ENCODE measurements around the gene SRPK3. TPM values are rescaled to one million over a fixed set of nuclear protein-coding genes. Genes with fewer than 3 reads are reported as not detected.

SRPK3 gene
- polyA plus RNA-seq, 4 donors = 0.15 to 1.1 (median 0.27) TPM; not detected in 1

DNA sequence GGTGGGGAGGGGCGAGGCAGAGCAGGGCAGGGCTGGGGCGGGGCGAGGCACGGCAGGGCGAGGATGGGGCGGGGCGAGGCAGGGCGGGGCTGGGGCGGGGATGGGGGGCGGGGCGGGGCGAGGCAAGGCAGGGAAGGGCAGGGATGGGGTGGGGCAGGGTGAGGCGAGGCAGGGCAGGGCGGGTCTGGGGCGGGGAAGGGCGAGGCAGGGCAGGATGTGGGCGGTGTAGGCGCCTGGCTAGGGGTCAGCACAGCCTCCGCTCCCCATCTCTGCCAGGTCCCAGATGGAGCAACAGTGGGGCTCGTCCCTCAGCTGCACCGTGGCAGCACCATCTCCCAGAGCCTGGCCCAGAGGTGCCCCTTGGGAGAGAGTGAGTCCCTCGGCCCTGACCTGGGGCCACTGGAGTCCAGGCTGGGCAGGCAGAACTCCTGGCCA, 4.2 kb upstream of the SRPK3 start:
- DNase-seq (no peak), FAIRE-seq (no peak)
- no peak overlapping the region for H3K4me3 ChIP-seq (ENCODE audit: low read depth in 1 of 3, low read length in 3 of 3)
- H3K36me3 ChIP-seq (ENCODE audit: control insufficient read depth in 3 of 3, insufficient read depth in 2 of 3, low read depth in 1 of 3, low read length in 3 of 3) = no peaks in the 10 kb centered on the region
- 50 to 75% (median 75%) methylated on average over 1 to 14 of the region's 22 CpGs for whole genome bisulfite sequencing, 3 donors
- no peaks in the 10 kb centered on the region for H3K9me3 ChIP-seq (ENCODE audit: control insufficient read depth in 2 of 2, insufficient read depth in 1 of 2, low read depth in 1 of 2, low read length in 1 of 2)
- H3K27me3 ChIP-seq (ENCODE audit: control insufficient read depth in 3 of 3, insufficient read depth in 3 of 3, low read length in 3 of 3) = peaks cover 0 to 4% (median 0%) of the 10 kb centered on the region in 3 donors
- no peaks in the 10 kb centered on the region for H3K4me1 ChIP-seq (ENCODE audit: control insufficient read depth in 3 of 3, insufficient read depth in 2 of 3, low read depth in 1 of 3, low read length in 2 of 3)
- no peak overlapping the region for H3K27ac ChIP-seq (ENCODE audit: low read depth in 1 of 3, low read length in 2 of 3)

DNA sequence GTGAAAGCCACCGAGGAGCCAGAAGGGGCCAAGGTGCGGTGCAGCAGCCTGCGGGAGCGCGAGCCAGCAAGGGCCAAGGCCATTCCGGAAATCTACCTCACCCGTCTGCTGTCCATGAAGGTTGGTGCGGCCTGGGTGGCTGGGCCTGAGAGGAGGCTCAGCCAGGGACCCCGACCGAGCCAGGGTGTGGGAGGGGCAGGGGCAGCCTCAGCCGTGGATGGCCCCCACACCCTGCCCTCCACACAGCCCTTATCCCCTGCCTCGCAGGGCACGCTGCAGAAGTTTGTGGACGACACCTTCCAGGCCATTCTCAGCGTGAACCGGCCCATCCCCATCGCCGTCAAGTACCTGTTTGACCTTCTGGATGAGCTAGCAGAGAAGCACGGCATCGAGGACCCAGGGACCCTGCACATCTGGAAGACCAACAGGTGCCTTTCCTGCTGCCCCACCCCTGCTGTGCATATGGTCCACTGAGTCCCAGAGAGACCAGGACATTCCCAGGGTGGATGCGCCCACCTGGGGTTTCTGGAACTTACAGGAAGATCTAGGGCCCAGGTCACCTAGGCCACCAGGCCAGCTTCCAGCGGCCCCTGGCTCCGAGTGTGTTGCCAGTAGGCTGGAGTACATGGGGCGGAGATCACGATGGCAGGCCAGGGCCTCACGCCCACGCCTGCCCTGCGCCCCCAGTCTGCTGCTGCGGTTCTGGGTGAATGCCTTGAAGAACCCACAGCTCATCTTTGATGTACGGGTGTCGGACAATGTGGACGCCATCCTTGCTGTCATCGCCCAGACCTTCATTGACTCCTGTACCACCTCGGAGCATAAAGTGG, 3.4 kb upstream of the SRPK3 start:
- no peaks in the 10 kb centered on the region for H3K36me3 ChIP-seq (ENCODE audit: control insufficient read depth in 3 of 3, insufficient read depth in 2 of 3, low read depth in 1 of 3, low read length in 3 of 3)
- peaks cover 0 to 4% (median 0%) of the 10 kb centered on the region in 3 donors for H3K27me3 ChIP-seq (ENCODE audit: control insufficient read depth in 3 of 3, insufficient read depth in 3 of 3, low read length in 3 of 3)
- no peak overlapping the region for H3K4me3 ChIP-seq (ENCODE audit: low read depth in 1 of 3, low read length in 3 of 3)
- WGBS, 3 donors = 71 to 82% (median 81%) methylated on average over 15 to 34 of the region's 34 CpGs
- H3K27ac ChIP-seq (ENCODE audit: low read depth in 1 of 3, low read length in 2 of 3) = no peak overlapping the region
- DNase-seq = no peak
- H3K9me3 ChIP-seq (ENCODE audit: control insufficient read depth in 2 of 2, insufficient read depth in 1 of 2, low read depth in 1 of 2, low read length in 1 of 2) = no peaks in the 10 kb centered on the region
- no peaks in the 10 kb centered on the region for H3K4me1 ChIP-seq (ENCODE audit: control insufficient read depth in 3 of 3, insufficient read depth in 2 of 3, low read depth in 1 of 3, low read length in 2 of 3)
- FAIRE-seq = no peak

DNA sequence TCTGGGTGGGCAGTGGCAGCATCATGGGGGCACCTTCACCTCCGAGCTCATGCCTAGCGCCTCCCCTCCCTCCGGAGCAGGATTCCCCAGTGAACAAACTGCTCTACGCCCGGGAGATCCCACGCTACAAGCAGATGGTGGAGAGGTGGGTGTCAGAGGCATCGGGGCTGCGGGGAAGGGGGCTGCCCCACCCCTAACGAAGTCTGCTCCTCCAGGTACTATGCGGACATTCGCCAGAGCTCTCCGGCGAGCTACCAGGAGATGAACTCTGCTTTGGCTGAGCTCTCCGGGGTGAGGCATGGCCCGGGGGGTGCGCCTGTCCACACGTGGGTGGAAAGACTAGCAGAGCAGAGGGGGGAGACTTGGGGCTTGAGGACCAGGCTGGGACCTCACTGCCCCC, 2.7 kb upstream of the SRPK3 start:
- 58 to 75% (median 61%) methylated on average over 11 to 17 of the region's 17 CpGs for WGBS, 3 donors
- H3K27ac ChIP-seq (ENCODE audit: low read depth in 1 of 3, low read length in 2 of 3) = no peak overlapping the region
- H3K4me3 ChIP-seq (ENCODE audit: low read depth in 1 of 3, low read length in 3 of 3) = no peak overlapping the region
- H3K36me3 ChIP-seq (ENCODE audit: control insufficient read depth in 3 of 3, insufficient read depth in 2 of 3, low read depth in 1 of 3, low read length in 3 of 3) = peaks cover 0 to under 1% (median 0%) of the 10 kb centered on the region in 3 donors
- DNase-seq (no peak), FAIRE-seq (no peak)
- no peaks in the 10 kb centered on the region for H3K9me3 ChIP-seq (ENCODE audit: control insufficient read depth in 2 of 2, insufficient read depth in 1 of 2, low read depth in 1 of 2, low read length in 1 of 2)
- H3K4me1 ChIP-seq (ENCODE audit: control insufficient read depth in 3 of 3, insufficient read depth in 2 of 3, low read depth in 1 of 3, low read length in 2 of 3) = no peaks in the 10 kb centered on the region
- H3K27me3 ChIP-seq (ENCODE audit: control insufficient read depth in 3 of 3, insufficient read depth in 3 of 3, low read length in 3 of 3) = peaks cover 0 to 4% (median 0%) of the 10 kb centered on the region in 3 donors

DNA sequence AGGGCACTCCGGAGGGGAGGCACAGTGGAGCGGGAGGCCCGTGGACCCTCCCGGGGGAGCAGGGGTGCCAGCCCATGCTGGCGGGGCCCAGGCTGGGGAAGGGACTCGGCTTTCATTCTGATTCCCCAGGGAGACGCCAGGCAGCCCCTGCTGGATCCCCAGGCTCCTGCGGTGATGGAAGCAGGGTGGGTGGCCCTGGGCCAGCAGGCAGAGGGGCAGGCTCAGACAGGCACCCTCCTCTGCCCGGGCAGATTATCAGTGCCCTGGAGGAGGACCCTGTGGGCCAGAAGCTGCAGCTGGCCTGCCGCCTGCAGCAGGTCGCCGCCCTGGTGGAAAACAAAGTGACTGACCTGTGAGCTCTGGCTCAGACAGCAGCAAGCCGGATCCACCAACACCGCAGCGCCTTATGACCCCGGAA, 2.1 kb upstream of the SRPK3 start:
- 52 to 73% (median 68%) methylated on average over 10 to 16 of the region's 16 CpGs for WGBS, 3 donors
- no peak overlapping the region for H3K4me3 ChIP-seq (ENCODE audit: low read depth in 1 of 3, low read length in 3 of 3)
- peaks cover 0 to 4% (median 0%) of the 10 kb centered on the region in 3 donors for H3K27me3 ChIP-seq (ENCODE audit: control insufficient read depth in 3 of 3, insufficient read depth in 3 of 3, low read length in 3 of 3)
- H3K27ac ChIP-seq (ENCODE audit: low read depth in 1 of 3, low read length in 2 of 3) = no peak overlapping the region
- H3K4me1 ChIP-seq (ENCODE audit: control insufficient read depth in 3 of 3, insufficient read depth in 2 of 3, low read depth in 1 of 3, low read length in 2 of 3) = no peaks in the 10 kb centered on the region
- no peak for FAIRE-seq
- no peak for DNase-seq
- H3K9me3 ChIP-seq (ENCODE audit: control insufficient read depth in 2 of 2, insufficient read depth in 1 of 2, low read depth in 1 of 2, low read length in 1 of 2) = no peaks in the 10 kb centered on the region
- H3K36me3 ChIP-seq (ENCODE audit: control insufficient read depth in 3 of 3, insufficient read depth in 2 of 3, low read depth in 1 of 3, low read length in 3 of 3) = peaks cover 0 to 4% (median 0%) of the 10 kb centered on the region in 3 donors

DNA sequence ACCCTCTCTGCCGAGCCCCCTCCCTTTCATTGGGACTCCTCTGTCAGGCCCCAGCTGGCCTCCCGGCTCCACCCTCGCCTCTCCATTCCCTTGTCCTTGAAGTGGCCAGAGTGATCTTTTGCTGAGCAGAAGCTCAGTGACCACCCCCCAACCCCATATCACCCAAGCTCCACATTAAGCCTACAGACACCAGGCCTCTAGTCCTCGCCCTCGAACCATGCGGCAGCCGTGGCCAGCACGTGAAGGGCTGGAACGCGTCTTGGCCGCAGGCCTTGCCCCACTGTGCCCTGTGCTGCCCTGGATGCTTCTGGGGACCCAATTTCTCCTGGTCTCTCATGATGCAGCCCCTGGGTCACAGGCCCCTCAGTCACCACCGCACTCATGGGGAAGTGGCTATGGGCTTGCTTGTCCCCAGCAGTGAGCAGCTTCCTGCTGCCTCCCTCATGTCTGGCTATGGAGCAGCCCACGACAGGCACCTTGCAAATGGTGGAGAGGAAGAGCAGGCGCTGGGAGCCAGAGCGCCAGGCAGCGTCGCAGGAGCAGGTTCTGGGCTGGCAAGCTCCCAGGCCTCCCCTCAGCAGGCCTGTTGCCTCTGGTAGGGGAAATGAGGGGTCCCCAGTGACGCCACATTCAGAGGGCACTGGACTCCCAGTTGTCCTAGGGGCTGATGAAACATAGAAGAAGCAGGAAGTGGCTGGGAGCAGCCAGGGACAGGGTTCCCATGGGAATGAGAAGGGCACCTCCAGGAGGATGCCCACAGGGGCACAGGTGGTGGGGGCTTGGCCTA, 757 bp upstream of the SRPK3 start:
- 47 to 70% (median 57%) methylated on average over 12 to 18 of the region's 18 CpGs for WGBS, 3 donors
- no peak for FAIRE-seq
- DNase-seq = no peak
- H3K4me3 ChIP-seq (ENCODE audit: low read depth in 1 of 3, low read length in 3 of 3) = no peak overlapping the region
- no peaks in the 10 kb centered on the region for H3K9me3 ChIP-seq (ENCODE audit: control insufficient read depth in 2 of 2, insufficient read depth in 1 of 2, low read depth in 1 of 2, low read length in 1 of 2)
- no peak overlapping the region for H3K27ac ChIP-seq (ENCODE audit: low read depth in 1 of 3, low read length in 2 of 3)
- H3K36me3 ChIP-seq (ENCODE audit: control insufficient read depth in 3 of 3, insufficient read depth in 2 of 3, low read depth in 1 of 3, low read length in 3 of 3) = peaks cover 0 to 16% (median 3%) of the 10 kb centered on the region in 3 donors
- H3K27me3 ChIP-seq (ENCODE audit: control insufficient read depth in 3 of 3, insufficient read depth in 3 of 3, low read length in 3 of 3) = peaks cover 0 to 4% (median 0%) of the 10 kb centered on the region in 3 donors
- H3K4me1 ChIP-seq (ENCODE audit: control insufficient read depth in 3 of 3, insufficient read depth in 2 of 3, low read depth in 1 of 3, low read length in 2 of 3) = no peaks in the 10 kb centered on the region

DNA sequence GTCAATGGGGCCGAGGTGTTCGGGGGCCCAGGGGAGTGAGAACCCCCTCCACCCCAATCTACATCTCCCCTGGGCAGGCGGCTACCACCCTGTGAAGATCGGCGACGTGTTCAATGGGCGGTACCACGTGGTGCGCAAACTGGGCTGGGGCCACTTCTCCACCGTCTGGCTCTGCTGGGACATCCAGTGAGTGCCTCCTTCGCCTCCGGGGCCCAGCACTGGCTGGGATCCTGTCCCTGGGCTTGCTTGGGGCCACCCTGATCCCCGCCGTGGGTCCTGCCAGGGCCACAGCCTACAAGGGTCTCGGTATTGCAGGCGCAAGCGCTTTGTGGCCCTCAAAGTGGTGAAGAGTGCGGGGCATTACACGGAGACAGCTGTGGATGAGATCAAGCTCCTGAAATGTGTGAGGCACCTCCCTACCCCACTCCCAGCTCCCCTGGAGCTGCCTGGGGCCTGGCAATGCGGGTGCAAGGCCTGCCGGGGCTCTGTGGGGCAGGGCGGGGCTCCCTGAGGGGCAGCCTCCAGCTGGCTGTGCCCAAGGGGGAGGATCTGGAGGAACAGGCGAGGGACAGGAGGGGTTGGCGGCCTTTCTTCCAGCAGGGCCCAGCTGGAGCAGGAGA, 697 bp downstream of the SRPK3 start:
- peak in 1 of 2 donors; percentile 16 for DNase-seq
- 46 to 65% (median 59%) methylated on average over 10 to 24 of the region's 24 CpGs for WGBS, 3 donors
- H3K4me3 ChIP-seq (ENCODE audit: low read depth in 1 of 3, low read length in 3 of 3) = no peak overlapping the region
- H3K4me1 ChIP-seq (ENCODE audit: control insufficient read depth in 3 of 3, insufficient read depth in 2 of 3, low read depth in 1 of 3, low read length in 2 of 3) = no peaks in the 10 kb centered on the region
- H3K36me3 ChIP-seq (ENCODE audit: control insufficient read depth in 3 of 3, insufficient read depth in 2 of 3, low read depth in 1 of 3, low read length in 3 of 3) = peaks cover 2 to 30% (median 4%) of the 10 kb centered on the region in 3 donors
- peaks cover 0 to 4% (median 0%) of the 10 kb centered on the region in 3 donors for H3K27me3 ChIP-seq (ENCODE audit: control insufficient read depth in 3 of 3, insufficient read depth in 3 of 3, low read length in 3 of 3)
- H3K27ac ChIP-seq (ENCODE audit: low read depth in 1 of 3, low read length in 2 of 3) = no peak overlapping the region
- H3K9me3 ChIP-seq (ENCODE audit: control insufficient read depth in 2 of 2, insufficient read depth in 1 of 2, low read depth in 1 of 2, low read length in 1 of 2) = no peaks in the 10 kb centered on the region
- no peak for FAIRE-seq

DNA sequence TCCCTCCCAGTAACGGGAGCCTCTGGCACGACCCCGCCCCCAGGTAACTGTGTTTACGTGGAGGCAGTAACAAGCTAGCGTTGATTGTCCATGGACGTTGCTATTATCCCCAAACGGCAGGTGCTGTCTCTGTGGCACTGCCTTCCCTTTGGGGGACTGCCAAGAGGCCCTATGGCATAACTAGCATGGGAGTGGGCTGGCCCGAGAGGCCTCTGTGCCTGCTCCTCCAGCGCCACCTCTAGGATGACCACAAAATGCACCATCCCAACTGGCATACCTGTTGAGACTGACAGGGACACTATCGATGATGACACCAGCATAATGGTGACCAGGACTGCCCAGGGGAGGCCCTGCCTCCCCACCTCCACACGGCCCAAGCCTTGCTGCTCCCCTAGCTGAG, 1.5 kb downstream of the SRPK3 start:
- 27 to 61% (median 59%) methylated on average over 8 to 11 of the region's 11 CpGs for WGBS, 3 donors
- no peak overlapping the region for H3K4me3 ChIP-seq (ENCODE audit: low read depth in 1 of 3, low read length in 3 of 3)
- no peak overlapping the region for H3K27ac ChIP-seq (ENCODE audit: low read depth in 1 of 3, low read length in 2 of 3)
- no peaks in the 10 kb centered on the region for H3K4me1 ChIP-seq (ENCODE audit: control insufficient read depth in 3 of 3, insufficient read depth in 2 of 3, low read depth in 1 of 3, low read length in 2 of 3)
- no peak for FAIRE-seq
- H3K27me3 ChIP-seq (ENCODE audit: control insufficient read depth in 3 of 3, insufficient read depth in 3 of 3, low read length in 3 of 3) = peaks cover 0 to 4% (median 0%) of the 10 kb centered on the region in 3 donors
- peak in 1 of 2 donors; percentile 11 for DNase-seq
- no peaks in the 10 kb centered on the region for H3K9me3 ChIP-seq (ENCODE audit: control insufficient read depth in 2 of 2, insufficient read depth in 1 of 2, low read depth in 1 of 2, low read length in 1 of 2)
- H3K36me3 ChIP-seq (ENCODE audit: control insufficient read depth in 3 of 3, insufficient read depth in 2 of 3, low read depth in 1 of 3, low read length in 3 of 3) = peaks cover 2 to 38% (median 6%) of the 10 kb centered on the region in 3 donors

DNA sequence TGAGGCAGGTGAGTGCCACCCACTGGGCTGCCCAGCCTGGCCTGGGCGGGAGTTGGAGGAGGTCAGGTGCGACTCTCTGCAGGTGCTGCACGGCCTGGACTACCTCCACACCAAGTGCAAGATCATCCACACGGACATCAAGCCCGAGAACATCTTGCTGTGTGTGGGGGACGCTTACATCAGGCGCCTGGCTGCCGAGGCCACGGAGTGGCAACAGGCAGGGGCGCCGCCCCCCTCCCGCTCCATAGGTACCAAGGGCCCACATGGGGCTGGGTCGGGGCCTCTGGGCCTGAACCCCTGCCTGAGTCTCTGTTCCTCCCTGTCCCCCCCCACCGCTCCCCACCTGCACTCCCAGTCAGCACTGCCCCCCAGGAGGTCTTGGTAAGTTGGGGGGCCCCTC, 2.0 kb downstream of the SRPK3 start:
- FAIRE-seq (no peak), DNase-seq (no peak)
- H3K27ac ChIP-seq (ENCODE audit: low read depth in 1 of 3, low read length in 2 of 3) = no peak overlapping the region
- H3K9me3 ChIP-seq (ENCODE audit: control insufficient read depth in 2 of 2, insufficient read depth in 1 of 2, low read depth in 1 of 2, low read length in 1 of 2) = no peaks in the 10 kb centered on the region
- peaks cover 0 to 4% (median 0%) of the 10 kb centered on the region in 3 donors for H3K27me3 ChIP-seq (ENCODE audit: control insufficient read depth in 3 of 3, insufficient read depth in 3 of 3, low read length in 3 of 3)
- WGBS, 3 donors = 84 to 90% (median 90%) methylated on average over 8 to 14 of the region's 14 CpGs
- no peak overlapping the region for H3K4me3 ChIP-seq (ENCODE audit: low read depth in 1 of 3, low read length in 3 of 3)
- no peaks in the 10 kb centered on the region for H3K4me1 ChIP-seq (ENCODE audit: control insufficient read depth in 3 of 3, insufficient read depth in 2 of 3, low read depth in 1 of 3, low read length in 2 of 3)
- peaks cover 4 to 44% (median 6%) of the 10 kb centered on the region in 3 donors for H3K36me3 ChIP-seq (ENCODE audit: control insufficient read depth in 3 of 3, insufficient read depth in 2 of 3, low read depth in 1 of 3, low read length in 3 of 3)

Measured in small intestine (tissue), 7 donors.